NCI-H69 (cell line): ENCODE data around the gene NCAPH2.

Experiments
- DNase-seq: peaks from one replicate; lab custom pipeline; 2025; lab: John Stamatoyannopoulos, UW

Gene NCAPH2

GRCh38 chr22:50474710-50475651 is 33.0 kb upstream of the NCAPH2 start, which contains the start of gene SBF1:
Gene SBF1 (minus strand): TSS chr22:50475035. CDS start chr22:50474840, 195 bp downstream.
- peak; percentile 96 for DNase-seq

DNA sequence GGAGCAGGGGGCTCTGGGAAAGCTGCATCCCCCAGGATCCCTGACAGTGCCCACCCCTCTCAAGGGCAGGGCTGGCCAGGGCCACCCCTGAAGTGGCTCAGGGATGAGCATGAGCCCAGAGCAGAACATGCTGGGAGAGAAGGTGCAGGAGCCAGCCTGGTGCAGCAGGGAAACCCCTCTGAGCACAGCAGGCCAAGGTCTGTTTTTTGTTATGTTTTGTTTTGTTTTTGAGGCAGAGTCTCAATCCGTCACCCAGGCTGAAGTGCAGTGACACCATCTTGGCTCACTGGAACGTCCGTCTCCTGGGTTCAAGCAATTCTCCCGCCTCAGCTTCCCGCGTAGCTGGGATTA is 32.4 kb upstream of the NCAPH2 start:
- DNase-seq: no peak

DNA sequence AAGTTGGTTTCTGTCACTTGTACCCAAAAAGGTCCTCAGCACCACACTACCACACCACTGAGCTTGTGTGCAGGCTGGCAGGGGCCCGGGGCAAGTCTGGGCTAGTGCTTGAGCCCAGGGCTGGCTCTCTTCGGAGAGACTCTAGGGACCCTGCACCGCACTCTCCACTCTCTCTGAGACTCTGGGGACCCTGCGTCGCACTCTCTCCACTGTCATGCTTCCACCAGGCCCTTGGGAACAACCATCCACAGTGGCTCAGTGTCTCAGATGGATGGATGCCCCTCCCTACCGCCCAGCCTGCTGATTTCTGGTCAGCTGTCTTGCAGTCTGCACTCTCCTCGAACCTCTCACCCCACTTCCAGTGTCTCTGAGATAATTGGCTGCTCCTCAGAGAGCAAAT is 31.2 kb upstream of the NCAPH2 start:
- DNase-seq: peak; percentile 42

DNA sequence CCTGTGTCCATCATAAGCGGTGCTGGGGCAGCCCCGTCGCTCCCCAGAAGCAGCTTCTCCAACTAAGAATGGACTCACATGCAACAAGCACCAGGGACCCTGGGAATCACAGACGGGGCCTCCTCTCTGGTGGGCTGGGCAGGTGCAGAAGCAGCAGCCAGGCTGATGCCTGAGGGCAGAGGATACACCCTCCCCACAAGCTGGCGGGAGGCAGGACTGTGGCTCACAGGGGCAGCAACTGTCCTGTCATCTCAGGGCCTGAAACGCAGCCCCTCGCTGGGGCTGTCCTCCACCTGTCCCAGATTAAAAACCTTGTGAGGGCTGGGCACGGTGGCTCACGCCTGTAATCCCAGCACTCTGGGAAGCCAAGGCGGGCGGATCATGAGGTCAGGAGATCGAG is 30.1 kb upstream of the NCAPH2 start:
- DNase-seq: peak; percentile 35

DNA sequence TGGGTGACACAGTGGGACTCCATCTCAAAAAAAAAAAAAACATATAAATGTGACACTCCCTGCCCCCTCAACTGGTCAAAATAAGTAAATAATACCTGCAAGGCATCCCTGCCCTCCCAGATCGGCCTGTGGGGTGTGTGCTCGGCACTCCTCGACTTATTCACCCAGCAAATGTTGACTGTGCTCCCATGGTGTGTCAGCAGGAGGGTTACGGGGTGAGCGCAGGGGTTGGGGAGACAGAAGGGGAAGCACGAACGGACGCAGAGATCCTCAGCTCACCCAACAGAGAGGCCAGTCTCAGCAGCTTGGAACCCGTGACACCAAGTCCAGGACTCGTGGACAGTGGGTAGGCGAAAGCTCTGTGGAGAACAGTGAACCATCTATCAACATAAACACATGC is 28.3 kb upstream of the NCAPH2 start:
- DNase-seq: peak; percentile 55

DNA sequence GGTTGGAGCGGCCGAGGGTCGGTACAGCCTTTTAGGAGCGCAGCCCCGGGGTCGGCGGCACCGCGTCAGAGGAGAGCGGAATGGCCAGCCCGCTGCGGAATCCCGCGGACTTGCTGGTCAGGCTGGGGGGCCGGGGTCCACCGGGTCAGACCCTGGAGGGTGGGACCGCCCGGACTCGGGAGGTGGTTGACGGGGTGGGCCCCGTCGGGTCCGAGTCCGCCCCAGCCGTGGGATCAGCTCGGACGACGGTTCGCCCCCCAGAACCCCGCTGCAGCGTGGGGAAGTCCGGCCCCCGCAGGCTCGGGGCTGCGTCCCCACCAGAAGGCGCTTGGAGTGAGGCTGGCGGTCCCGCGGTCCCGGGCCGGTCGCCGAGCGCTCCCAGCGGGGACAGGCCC is 27.0 kb upstream of the NCAPH2 start:
- DNase-seq: no peak

DNA sequence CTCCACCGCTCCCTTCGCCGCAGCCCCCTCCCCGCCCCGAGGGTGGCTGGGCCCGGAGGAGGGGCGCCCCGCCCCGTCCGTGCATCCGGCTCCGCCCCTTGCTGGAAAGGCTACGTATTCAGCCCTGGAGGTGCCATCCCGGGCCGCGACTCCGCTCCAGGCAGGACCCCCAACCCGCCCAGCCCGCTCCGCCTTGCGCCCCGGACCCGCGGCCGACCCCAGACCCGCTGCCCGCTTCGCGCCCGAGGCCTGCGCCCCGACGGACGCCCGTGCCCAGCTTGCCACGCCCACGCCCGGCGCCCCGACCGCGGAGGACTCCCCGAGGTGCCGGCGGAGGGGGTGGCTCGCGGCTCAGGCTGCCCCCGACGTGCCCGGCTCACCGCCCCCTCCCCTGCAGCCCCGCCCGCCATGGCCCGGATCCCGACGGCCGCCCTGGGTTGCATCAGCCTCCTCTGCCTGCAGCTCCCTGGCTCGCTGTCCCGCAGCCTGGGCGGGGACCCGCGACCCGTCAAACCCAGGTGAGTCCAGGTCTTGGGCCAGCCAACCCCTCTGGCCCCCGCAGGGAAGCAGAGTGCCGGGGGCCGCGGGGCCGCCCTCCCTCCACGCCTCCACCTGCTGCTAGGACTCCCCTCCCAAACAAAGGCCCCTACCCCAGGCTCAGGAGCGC is 26.5 kb upstream of the NCAPH2 start, which contains the start of gene ADM2:
Gene ADM2, plus strand, starts transcription at position 104 of the 667 bp plus-strand sequence. Its CDS starts 305 bp downstream, at position 409.
- peak; percentile 67 for DNase-seq

GRCh38 chr22:50482107-50483074 is 25.6 kb upstream of the NCAPH2 start:
- peak; percentile 64 for DNase-seq

GRCh38 chr22:50483106-50483505 is 24.9 kb upstream of the NCAPH2 start:
- peak; percentile 56 for DNase-seq

- no peak for DNase-seq
These were observed 24.5 kb upstream of the NCAPH2 start for GRCh38 chr22:50483556-50483955.

DNA sequence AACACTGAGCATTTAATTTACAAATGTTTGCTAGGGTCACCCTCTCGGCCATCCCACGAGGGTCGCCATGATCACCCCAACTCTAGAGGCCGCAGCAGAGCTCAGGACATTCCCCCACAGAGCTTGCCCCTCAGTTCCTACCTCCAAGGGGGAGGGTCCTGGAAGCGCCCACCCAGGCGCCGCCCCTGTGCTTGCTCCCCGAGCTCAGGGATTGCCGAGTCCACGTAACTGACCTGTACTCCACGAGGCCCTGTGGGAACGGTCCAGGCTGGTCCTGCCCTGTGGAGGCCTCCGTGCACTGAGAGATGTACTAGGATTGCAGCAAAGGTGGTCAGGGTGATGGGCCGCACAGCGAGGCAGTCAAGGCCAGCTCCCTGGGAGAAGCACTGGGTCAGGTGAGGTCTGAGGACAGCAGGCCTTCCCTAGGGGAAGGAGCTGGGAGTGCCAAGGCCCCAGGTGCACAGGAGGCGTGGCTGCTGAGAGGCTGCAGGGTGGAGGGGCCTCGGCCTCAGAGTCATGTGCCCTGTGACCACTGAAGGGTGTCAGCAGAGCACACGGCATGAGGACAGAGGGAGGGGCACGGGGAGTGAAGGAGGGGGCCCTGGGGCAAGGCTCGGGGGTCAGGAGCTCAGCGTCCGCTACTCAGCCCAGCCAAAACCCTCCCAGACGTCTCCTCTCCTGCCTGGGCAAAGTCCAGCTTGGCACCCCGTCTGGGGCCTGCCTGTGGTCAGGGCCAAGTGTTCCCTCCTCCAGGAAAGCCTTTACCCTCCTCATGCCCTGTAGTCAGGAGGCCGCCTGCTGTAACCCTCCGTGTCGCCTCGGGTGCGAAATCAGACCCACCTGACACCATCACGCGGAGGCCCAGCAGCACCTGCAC is 23.8 kb upstream of the NCAPH2 start:
- no peak for DNase-seq

- peak; percentile 61 for DNase-seq
These were observed 22.5 kb upstream of the NCAPH2 start for GRCh38 chr22:50485221-50486131.

GRCh38 chr22:50486561-50487289 is 21.3 kb upstream of the NCAPH2 start, which contains the start of gene MIOX:
Gene MIOX (plus strand): TSS chr22:50486859. CDS start chr22:50486898, 39 bp downstream.
- DNase-seq: peak; percentile 20

DNA sequence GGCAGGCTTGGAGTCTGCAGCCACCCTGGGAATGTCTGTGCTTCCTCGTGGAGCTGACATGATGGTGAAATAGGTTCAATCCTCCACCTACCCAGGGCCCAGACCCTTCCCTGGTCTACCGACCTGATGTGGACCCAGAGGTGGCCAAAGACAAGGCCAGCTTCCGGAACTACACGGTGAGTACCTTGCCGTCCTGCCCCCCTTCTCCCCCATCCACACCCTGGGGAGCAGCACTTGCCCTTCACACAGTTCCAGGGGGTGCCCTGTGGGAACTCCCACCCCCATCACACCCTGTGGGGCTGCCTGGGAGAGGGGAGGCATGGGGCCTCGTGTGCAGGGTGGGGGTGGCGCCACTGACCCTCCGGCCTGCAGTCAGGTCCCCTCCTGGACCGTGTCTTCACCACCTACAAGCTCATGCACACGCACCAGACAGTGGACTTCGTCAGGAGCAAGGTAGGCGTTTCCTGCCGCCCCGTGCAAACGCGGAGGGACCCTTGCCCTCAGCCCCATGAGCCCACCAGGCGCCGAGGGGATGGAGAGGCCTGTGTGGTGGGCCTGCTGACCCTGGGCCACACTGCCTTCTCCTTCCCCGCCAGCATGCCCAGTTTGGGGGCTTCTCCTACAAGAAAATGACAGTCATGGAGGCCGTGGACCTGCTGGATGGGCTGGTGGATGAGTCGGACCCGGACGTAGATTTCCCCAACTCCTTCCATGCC is 20.6 kb upstream of the NCAPH2 start:
- no peak for DNase-seq

GRCh38 chr22:50488006-50488677 is 19.9 kb upstream of the NCAPH2 start:
- DNase-seq: no peak

DNA sequence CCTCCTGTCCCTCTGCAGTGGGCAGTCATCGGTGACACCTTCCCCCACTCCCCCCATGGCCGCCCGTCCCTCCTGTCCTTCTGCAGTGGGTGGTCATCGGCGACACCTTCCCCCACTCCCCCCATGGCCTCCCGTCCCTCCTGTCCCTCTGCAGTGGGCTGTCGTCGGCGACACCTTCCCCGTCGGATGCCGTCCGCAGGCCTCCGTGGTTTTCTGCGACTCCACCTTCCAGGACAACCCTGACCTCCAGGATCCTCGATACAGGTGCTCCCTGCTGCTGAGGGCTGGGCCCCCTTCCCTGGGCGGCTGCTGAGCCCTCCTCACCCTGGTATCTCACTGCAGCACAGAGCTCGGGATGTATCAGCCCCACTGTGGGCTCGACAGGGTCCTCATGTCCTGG is 19.1 kb upstream of the NCAPH2 start:
- no peak for DNase-seq

DNA sequence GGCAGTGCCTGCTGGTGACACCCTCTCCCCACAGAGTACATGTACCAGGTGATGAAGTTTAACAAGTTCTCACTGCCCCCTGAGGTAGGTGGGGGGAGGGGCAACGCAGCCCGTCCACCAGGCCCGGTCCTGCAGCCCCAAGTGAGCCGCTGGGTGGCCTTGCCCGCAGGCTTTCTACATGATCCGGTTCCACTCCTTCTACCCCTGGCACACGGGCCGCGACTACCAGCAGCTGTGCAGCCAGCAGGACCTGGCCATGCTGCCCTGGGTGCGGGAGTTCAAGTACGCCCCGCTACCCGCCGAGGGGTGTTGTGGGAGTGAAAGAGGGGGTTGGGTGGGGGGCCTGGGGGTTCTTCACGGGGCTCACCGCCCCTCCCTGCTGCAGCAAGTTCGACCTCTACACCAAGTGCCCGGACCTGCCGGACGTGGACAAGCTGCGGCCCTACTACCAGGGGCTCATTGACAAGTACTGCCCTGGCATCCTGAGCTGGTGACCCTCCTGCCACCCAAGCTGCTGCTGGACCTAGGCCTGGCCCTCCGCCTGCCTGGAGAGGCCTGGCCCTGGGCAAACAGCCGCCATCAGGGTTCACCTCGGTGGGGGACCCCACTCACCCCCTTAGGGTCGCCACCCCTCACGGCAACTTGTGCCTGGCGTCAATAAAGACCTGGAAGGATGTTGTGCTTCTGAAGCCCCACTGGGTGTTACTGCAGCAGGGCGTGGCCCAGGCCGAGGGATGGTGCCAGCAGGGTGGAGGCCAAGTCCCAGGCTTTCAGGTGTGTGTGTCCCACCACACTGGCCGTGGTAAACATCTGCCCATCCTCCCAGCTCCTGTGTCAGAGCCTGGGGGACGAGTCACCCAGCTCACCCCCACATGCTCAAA is 18.4 kb upstream of the NCAPH2 start:
- DNase-seq: no peak
